ENCODE measurements around the gene RAB1A. TPM values are rescaled to one million over a fixed set of nuclear protein-coding genes. Genes with fewer than 3 reads are reported as not detected.
A peak's percentile ranks its signal among the peaks of the same experiment; 100 is the strongest.

Gene RAB1A
- total and polyA plus RNA-seq, 8 donors: 156 to 202 (median 169) TPM

GRCh38 chr2:65096948-65097347 is 33.0 kb downstream of the RAB1A start:
- ATAC-seq: no peak
- H3K36me3 ChIP-seq: peaks cover 0 to 93% of the 10 kb centered on the region in 2 donors
- H3K4me3 ChIP-seq: no peak overlapping the region

GRCh38 chr2:65093211-65093610 is 36.7 kb downstream of the RAB1A start:
- DNase-seq: no peak
- Histone ChIP-seq H3K27ac (no peak overlapping the region), H3K36me3 (peaks cover 8 to 95% of the 10 kb centered on the region in 2 donors), H3K27me3 (no peaks in the 10 kb centered on the region), H3K9me3 (no peaks in the 10 kb centered on the region), H3K4me1 (peaks cover 0 to 30% of the 10 kb centered on the region in 2 donors), H3K4me3 (no peak overlapping the region)
- no peak for ATAC-seq
- intact Hi-C loops (cut with DNase I): no loop called here
- no peak for TF ChIP-seq CTCF (IDR thresholded peaks at IDR 0.05)

More at GRCh38 chr2:65096948-65097347, 33.0 kb downstream of the RAB1A start:
- TF ChIP-seq CTCF (IDR thresholded peaks at IDR 0.05): no peak
- no peak for DNase-seq
- H3K9me3 ChIP-seq: no peaks in the 10 kb centered on the region
- H3K4me1 ChIP-seq: peaks cover 0 to 25% of the 10 kb centered on the region in 2 donors
- no peak overlapping the region for H3K27ac ChIP-seq
- intact Hi-C loops (cut with DNase I): no loop called here
- no peaks in the 10 kb centered on the region for H3K27me3 ChIP-seq

GRCh38 chr2:65092791-65093190 is 37.1 kb downstream of the RAB1A start:
- intact Hi-C loops (cut with DNase I): no loop called here
- Histone ChIP-seq H3K27ac (no peak overlapping the region), H3K36me3 (peaks cover 8 to 98% of the 10 kb centered on the region in 2 donors), H3K27me3 (no peaks in the 10 kb centered on the region), H3K4me1 (peaks cover 0 to 33% of the 10 kb centered on the region in 2 donors), H3K4me3 (no peak overlapping the region), H3K9me3 (no peaks in the 10 kb centered on the region)
- ATAC-seq: no peak
- DNase-seq: no peak
- TF ChIP-seq CTCF (IDR thresholded peaks at IDR 0.05): no peak

- no peak for ATAC-seq
- H3K4me1 ChIP-seq: peaks cover 0 to 64% of the 10 kb centered on the region in 2 donors
- intact Hi-C loops (cut with DNase I): no loop called here
- H3K9me3 ChIP-seq: no peaks in the 10 kb centered on the region
- no peak overlapping the region for H3K4me3 ChIP-seq
- no peak for DNase-seq
- no peaks in the 10 kb centered on the region for H3K27me3 ChIP-seq
- no peak overlapping the region for H3K27ac ChIP-seq
- H3K36me3 ChIP-seq: peaks cover 0 to 95% of the 10 kb centered on the region in 2 donors
- TF ChIP-seq CTCF (IDR thresholded peaks at IDR 0.05): no peak
Observed at GRCh38 chr2:65085148-65085547, 44.8 kb downstream of the RAB1A start.

DNA sequence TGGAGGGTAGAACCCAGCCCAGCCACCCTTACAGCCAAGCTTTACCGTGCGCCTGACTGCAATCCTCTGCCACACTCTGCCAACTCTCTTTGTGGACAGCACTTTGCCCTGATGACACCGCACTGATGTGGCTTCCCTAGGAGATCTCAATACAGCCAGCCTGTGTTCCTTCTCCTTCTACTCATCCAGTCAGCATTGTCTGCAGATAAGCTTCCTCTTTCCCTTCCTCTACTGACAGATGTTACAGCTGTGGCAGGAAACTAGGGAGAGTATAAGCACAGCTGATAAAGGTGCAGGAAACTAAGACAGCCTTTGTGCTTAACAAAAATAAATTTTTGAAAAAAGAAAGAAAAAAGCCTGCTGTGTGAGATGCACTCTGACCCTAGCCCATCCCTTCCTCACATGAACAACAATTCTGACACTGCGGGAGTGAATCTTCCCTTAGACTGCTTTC is 48.6 kb downstream of the RAB1A start:
- Histone ChIP-seq H3K4me3 (no peak overlapping the region), H3K9me3 (no peaks in the 10 kb centered on the region), H3K27ac (peak overlapping the region in 1 of 2 donors; percentile 64), H3K27me3 (no peaks in the 10 kb centered on the region), H3K4me1 (peaks cover 4 to 57% of the 10 kb centered on the region in 2 donors), H3K36me3 (peaks cover 0 to 91% of the 10 kb centered on the region in 2 donors)
- TF ChIP-seq CTCF (IDR thresholded peaks at IDR 0.05): no peak
- ATAC-seq (peak; percentile 71), DNase-seq (peak in 1 of 4 donors; percentile 56)
- intact Hi-C loops (cut with DNase I): no loop called here
